ENCODE results near the gene KLK15. TPM values are rescaled to one million over a fixed set of nuclear protein-coding genes. Genes with fewer than 3 reads are reported as not detected.

KLK15 gene
- total RNA-seq, 2 donors from 2014 or later: not detected

DNA sequence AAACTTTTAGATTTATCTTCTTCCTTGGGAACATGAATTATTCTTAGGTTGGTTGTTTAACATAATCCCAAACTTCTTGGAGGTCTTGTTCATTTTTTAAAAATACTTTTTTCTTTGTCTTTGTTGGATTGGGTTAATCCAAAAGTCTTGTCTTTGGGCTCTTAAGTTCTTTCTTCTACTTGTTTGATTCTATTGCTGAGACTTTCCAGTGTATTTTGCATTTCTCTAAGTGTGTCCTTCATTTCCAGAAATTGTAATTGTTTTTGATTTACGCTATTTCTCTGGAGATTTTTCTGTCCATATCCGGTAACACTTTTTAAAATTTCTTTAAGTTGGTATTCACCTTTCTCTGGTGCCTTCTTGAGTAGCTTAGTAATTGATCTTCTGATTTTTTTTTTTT lies 9.8 kb upstream of the KLK15 start:
- Histone ChIP-seq H3K27ac (no peak overlapping the region), H3K9me3 (peaks cover 0 to 27% of the 10 kb centered on the region in 2 donors), H3K4me1 (no peaks in the 10 kb centered on the region), H3K27me3 (no peaks in the 10 kb centered on the region), H3K36me3 (no peaks in the 10 kb centered on the region), H3K4me3 (no peak overlapping the region)
- DNase-seq (ENCODE audit: low spot score): no peak
- TF ChIP-seq, protein P1, sequence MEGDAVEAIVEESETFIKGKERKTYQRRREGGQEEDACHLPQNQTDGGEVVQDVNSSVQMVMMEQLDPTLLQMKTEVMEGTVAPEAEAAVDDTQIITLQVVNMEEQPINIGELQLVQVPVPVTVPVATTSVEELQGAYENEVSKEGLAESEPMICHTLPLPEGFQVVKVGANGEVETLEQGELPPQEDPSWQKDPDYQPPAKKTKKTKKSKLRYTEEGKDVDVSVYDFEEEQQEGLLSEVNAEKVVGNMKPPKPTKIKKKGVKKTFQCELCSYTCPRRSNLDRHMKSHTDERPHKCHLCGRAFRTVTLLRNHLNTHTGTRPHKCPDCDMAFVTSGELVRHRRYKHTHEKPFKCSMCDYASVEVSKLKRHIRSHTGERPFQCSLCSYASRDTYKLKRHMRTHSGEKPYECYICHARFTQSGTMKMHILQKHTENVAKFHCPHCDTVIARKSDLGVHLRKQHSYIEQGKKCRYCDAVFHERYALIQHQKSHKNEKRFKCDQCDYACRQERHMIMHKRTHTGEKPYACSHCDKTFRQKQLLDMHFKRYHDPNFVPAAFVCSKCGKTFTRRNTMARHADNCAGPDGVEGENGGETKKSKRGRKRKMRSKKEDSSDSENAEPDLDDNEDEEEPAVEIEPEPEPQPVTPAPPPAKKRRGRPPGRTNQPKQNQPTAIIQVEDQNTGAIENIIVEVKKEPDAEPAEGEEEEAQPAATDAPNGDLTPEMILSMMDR (IDR thresholded peaks at IDR 0.05): no peak

DNA sequence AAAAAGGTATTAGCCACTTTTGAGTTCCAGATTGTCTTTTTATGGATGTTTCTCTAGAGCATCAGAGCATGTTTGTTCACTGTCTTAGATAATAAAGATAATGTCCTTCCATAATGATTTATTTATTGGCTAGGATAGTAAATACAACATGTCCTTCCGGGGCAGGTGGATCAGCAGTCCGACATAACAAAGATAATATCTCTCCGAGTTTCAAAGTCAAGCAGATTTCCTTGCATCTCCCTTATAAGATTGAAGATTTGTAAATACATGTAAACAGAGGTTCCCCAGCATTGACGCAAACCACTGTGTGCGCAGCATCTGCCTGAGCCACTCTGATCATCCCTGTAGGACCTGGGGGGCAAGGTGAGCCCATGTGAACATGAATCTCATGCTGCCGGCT lies 8.8 kb upstream of the KLK15 start:
- H3K27me3 ChIP-seq: no peaks in the 10 kb centered on the region
- no peak overlapping the region for H3K27ac ChIP-seq
- H3K4me3 ChIP-seq: no peak overlapping the region
- no peaks in the 10 kb centered on the region for H3K4me1 ChIP-seq
- H3K36me3 ChIP-seq: no peaks in the 10 kb centered on the region
- TF ChIP-seq, protein P1 (IDR thresholded peaks at IDR 0.05): no peak
- no peak for DNase-seq (ENCODE audit: low spot score)
- H3K9me3 ChIP-seq: peaks cover 0 to 27% of the 10 kb centered on the region in 2 donors

DNA sequence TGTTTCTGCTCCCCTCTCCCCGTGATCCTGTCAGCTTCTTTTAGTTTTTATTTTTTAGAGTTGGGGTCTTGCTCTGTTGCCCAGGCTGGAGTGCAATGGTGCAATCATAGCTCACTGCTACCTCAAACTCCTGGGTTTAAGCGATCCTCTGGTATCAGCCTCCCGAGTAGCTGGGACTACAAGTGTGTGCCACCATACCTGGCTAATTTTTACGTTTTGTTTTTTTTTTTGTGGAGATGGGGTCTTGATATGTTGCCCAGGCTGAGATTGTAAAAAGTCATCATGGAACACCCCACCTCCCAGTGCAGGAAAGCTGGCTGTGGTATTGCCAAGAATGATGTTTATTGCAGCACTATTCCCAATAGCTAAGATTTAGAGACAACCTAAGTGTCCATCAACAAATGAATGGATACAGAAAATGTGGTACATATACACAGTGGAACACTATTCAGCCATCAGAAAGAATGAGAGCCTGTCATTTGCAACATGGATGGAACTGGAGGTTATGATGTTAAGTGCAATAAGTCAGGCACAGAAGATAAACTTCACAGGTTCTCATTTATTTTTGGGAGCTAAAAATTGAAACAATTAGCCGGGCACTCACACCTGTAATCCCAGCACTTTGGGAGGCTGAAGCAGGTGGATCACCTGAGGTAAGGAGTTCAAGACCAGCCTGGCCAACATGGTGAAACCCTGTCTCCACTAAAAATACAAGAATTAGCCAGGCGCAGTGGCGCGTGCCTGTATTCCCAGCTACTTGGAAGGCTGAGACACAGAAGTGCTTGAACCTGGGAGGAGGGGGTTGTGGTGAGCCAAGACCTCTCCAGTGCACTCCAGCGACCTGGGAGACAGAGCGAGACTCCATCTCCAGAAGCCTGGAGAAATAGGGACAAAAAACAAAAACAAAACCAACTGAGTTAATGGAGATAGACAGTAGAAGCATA lies 6.6 kb upstream of the KLK15 start:
- no peak overlapping the region for H3K4me3 ChIP-seq
- H3K4me1 ChIP-seq: peaks cover 0 to 10% of the 10 kb centered on the region in 2 donors
- H3K9me3 ChIP-seq: peaks cover 0 to 27% of the 10 kb centered on the region in 2 donors
- no peaks in the 10 kb centered on the region for H3K27me3 ChIP-seq
- no peaks in the 10 kb centered on the region for H3K36me3 ChIP-seq
- TF ChIP-seq, protein P1 (IDR thresholded peaks at IDR 0.05): no peak
- no peak for DNase-seq (ENCODE audit: low spot score)
- no peak overlapping the region for H3K27ac ChIP-seq

DNA sequence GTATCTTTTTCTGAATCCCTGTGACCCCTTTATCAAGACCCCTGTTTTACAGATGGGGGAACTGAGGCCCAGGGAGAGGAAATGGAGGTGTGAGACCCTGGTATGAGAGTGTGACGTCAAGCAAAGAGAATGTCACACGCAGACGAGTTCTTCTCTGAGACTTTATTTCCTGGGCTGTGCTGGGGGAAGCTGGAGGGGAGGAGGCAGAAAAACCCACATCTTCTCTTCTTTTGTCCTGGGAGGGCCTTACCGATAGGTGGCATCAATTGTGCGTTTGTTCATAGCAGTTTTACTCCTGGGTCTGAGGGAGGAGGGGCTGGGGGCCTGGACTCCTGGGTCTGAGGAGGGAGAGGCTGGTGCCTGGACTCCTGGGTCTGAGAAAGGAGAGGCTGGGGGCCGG lies 4.9 kb upstream of the KLK15 start:
- TF ChIP-seq, protein P1 (IDR thresholded peaks at IDR 0.05): no peak
- Histone ChIP-seq H3K27me3 (no peaks in the 10 kb centered on the region), H3K4me1 (peaks cover 0 to 10% of the 10 kb centered on the region in 2 donors), H3K27ac (no peak overlapping the region), H3K9me3 (peaks cover 0 to 13% of the 10 kb centered on the region in 2 donors), H3K4me3 (no peak overlapping the region), H3K36me3 (no peaks in the 10 kb centered on the region)
- no peak for DNase-seq (ENCODE audit: low spot score)

DNA sequence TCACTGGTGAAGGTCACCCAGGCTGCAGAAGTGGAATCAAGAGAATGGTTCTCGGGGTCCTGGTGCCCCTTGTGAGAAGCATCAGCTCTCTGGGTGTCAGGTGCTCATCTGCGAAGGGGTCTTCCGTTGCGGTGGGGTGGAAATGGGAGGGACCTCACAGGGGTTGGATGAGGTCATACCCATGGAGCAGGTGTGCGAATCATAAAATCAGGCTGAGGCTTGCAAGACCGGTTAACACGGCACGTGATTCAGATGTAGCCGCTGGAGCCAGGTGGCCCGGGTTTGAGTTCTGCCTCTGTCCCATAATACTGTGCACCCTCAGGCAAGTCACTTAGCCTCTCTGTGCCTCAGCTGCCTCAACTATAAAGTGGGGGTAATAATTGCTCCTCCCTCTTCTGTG lies 3.9 kb upstream of the KLK15 start:
- Histone ChIP-seq H3K9me3 (peaks cover 0 to 5% of the 10 kb centered on the region in 2 donors), H3K4me3 (no peak overlapping the region), H3K27ac (no peak overlapping the region), H3K4me1 (peaks cover 0 to 10% of the 10 kb centered on the region in 2 donors), H3K36me3 (no peaks in the 10 kb centered on the region), H3K27me3 (no peaks in the 10 kb centered on the region)
- DNase-seq (ENCODE audit: low spot score): no peak
- TF ChIP-seq, protein P1 (IDR thresholded peaks at IDR 0.05): no peak
